ENCODE measurements around the gene UNC5A.

GRCh38 chr5:176901260-176902101, 91.1 kb downstream of the UNC5A start:
- no peak for TF ChIP-seq CTCF (IDR thresholded peaks at IDR 0.05 in 2 of 3, conservative IDR thresholded peaks at IDR 0.05 in 1 of 3; ENCODE audit: control insufficient read depth in 2 of 3, extremely low read depth in 1 of 3, insufficient read depth in 1 of 3, low read depth in 3 of 3, low read length in 3 of 3)
- no peak for TF ChIP-seq RAD21 (IDR thresholded peaks at IDR 0.05; ENCODE audit: insufficient read depth, low read depth, low read length)
- TF ChIP-seq EZH2 (IDR thresholded peaks at IDR 0.05; ENCODE audit: borderline replicate concordance, control insufficient read depth, low read depth, low read length), result no peak
- no peak for TF ChIP-seq NFYA (IDR thresholded peaks at IDR 0.05; ENCODE audit: borderline replicate concordance, low read depth, low read length)
- no peak for TF ChIP-seq SIN3A (IDR thresholded peaks at IDR 0.05; ENCODE audit: low read depth, low read length)
- no peak for TF ChIP-seq ZBTB40 (IDR thresholded peaks at IDR 0.05; ENCODE audit: borderline replicate concordance)
- no peak for TF ChIP-seq EGR1 (IDR thresholded peaks at IDR 0.05; ENCODE audit: borderline replicate concordance in 1 of 2, low read depth in 2 of 2, low read length in 2 of 2)
- no peak for TF ChIP-seq TBL1XR1 (IDR thresholded peaks at IDR 0.05; ENCODE audit: low read depth, low read length)
- no peak for TF ChIP-seq JUND (IDR thresholded peaks at IDR 0.05; ENCODE audit: low read depth, low read length)
- TF ChIP-seq IKZF1 (conservative IDR thresholded peaks at IDR 0.05), result no peak; the same call in 1 of the 2 replicates
- TF ChIP-seq BRCA1 (IDR thresholded peaks at IDR 0.05; ENCODE audit: low read depth, low read length), result no peak

All from GM12878 (cell line).